ENCODE results near the gene SPRED2.

Gene SPRED2

GRCh38 chr2:65386989-65387388, 45.4 kb downstream of the SPRED2 start:
- no peak for DNase-seq (ENCODE audit: low read depth, low spot score)

- DNase-seq (ENCODE audit: low read depth, low spot score), result no peak
These were observed 46.1 kb downstream of the SPRED2 start for GRCh38 chr2:65386344-65386743.

- DNase-seq (ENCODE audit: low read depth, low spot score), result no peak
These were observed 48.6 kb downstream of the SPRED2 start for GRCh38 chr2:65383541-65384488.

- no peak for DNase-seq (ENCODE audit: low read depth, low spot score)
These were observed 49.5 kb downstream of the SPRED2 start for GRCh38 chr2:65382776-65383357.

- DNase-seq (ENCODE audit: low read depth, low spot score), result no peak
These were observed 50.1 kb downstream of the SPRED2 start for GRCh38 chr2:65382323-65382722.

GRCh38 chr2:65381607-65382051, 50.8 kb downstream of the SPRED2 start:
- DNase-seq (ENCODE audit: low read depth, low spot score), result no peak

- no peak for DNase-seq (ENCODE audit: low read depth, low spot score)
These were observed 52.1 kb downstream of the SPRED2 start for GRCh38 chr2:65380255-65380654.

- no peak for DNase-seq (ENCODE audit: low read depth, low spot score)
These were observed 52.7 kb downstream of the SPRED2 start for GRCh38 chr2:65379721-65380171.

GRCh38 chr2:65379223-65379622, 53.2 kb downstream of the SPRED2 start:
- DNase-seq (ENCODE audit: low read depth, low spot score), result no peak

- DNase-seq (ENCODE audit: low read depth, low spot score), result no peak
These were observed 54.1 kb downstream of the SPRED2 start for GRCh38 chr2:65378290-65378689.

- DNase-seq (ENCODE audit: low read depth, low spot score), result no peak
These were observed 54.7 kb downstream of the SPRED2 start for GRCh38 chr2:65377556-65378192.

- DNase-seq (ENCODE audit: low read depth, low spot score), result no peak
These were observed 56.7 kb downstream of the SPRED2 start for GRCh38 chr2:65375723-65376122.

- no peak for DNase-seq (ENCODE audit: low read depth, low spot score)
These were observed 57.4 kb downstream of the SPRED2 start for GRCh38 chr2:65374999-65375398.

- no peak for DNase-seq (ENCODE audit: low read depth, low spot score)
These were observed 57.8 kb downstream of the SPRED2 start for GRCh38 chr2:65374575-65374974.

GRCh38 chr2:65373365-65373918, 59.0 kb downstream of the SPRED2 start:
- DNase-seq (ENCODE audit: low read depth, low spot score), result no peak

- DNase-seq (ENCODE audit: low read depth, low spot score), result no peak
These were observed 59.8 kb downstream of the SPRED2 start for GRCh38 chr2:65372619-65373018.

GRCh38 chr2:65371074-65371434, 61.3 kb downstream of the SPRED2 start:
- DNase-seq (ENCODE audit: low read depth, low spot score), result no peak

GRCh38 chr2:65370387-65371073, 61.9 kb downstream of the SPRED2 start:
- peak; percentile 42 for DNase-seq (ENCODE audit: low read depth, low spot score)

GRCh38 chr2:65369980-65370379, 62.4 kb downstream of the SPRED2 start:
- no peak for DNase-seq (ENCODE audit: low read depth, low spot score)

- DNase-seq (ENCODE audit: low read depth, low spot score), result no peak
These were observed 62.8 kb downstream of the SPRED2 start for GRCh38 chr2:65369574-65369973.

GRCh38 chr2:65368468-65368867, 63.9 kb downstream of the SPRED2 start:
- no peak for DNase-seq (ENCODE audit: low read depth, low spot score)

- DNase-seq (ENCODE audit: low read depth, low spot score), result peak; percentile 93
These were observed 64.9 kb downstream of the SPRED2 start for GRCh38 chr2:65367524-65367923.

Measured in brain pericyte (primary cell).